ENCODE data around the gene GALNT2. TPM values are rescaled to one million over a fixed set of nuclear protein-coding genes. Genes with fewer than 3 reads are reported as not detected.

Gene GALNT2
- total and polyA plus RNA-seq, 12 donors = 9.7 to 35.1 (median 25.8) TPM

DNA sequence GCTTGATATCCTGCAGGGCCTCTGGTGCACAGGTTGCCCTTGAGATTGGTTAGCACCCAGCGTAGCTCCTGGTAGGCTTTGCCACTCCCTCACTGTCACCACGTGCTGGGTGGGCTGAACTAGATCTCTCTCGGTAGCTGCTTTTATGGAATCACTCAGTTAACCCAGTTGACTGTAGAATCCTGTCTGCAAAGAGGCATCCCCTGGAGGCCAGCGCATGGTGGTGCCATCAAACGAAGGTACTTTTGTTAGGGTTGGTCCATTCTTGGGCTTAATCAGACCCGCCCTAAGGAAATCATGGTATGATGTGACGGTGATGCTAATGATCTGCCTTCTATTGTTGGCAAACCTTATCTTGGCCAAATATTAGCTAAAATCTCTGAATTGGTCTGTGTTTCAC is 153.4 kb downstream of the GALNT2 start:
- no peak overlapping the region for H3K4me3 ChIP-seq
- WGBS, 2 donors = 90 to 96% methylated on average over 7 of the region's 7 CpGs
- peak overlapping the region in 1 of 10 donors; percentile 69 for H3K27ac ChIP-seq
- H3K36me3 ChIP-seq = no peaks in the 10 kb centered on the region
- no peak for DNase-seq
- TF ChIP-seq, protein P1, sequence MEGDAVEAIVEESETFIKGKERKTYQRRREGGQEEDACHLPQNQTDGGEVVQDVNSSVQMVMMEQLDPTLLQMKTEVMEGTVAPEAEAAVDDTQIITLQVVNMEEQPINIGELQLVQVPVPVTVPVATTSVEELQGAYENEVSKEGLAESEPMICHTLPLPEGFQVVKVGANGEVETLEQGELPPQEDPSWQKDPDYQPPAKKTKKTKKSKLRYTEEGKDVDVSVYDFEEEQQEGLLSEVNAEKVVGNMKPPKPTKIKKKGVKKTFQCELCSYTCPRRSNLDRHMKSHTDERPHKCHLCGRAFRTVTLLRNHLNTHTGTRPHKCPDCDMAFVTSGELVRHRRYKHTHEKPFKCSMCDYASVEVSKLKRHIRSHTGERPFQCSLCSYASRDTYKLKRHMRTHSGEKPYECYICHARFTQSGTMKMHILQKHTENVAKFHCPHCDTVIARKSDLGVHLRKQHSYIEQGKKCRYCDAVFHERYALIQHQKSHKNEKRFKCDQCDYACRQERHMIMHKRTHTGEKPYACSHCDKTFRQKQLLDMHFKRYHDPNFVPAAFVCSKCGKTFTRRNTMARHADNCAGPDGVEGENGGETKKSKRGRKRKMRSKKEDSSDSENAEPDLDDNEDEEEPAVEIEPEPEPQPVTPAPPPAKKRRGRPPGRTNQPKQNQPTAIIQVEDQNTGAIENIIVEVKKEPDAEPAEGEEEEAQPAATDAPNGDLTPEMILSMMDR (IDR thresholded peaks at IDR 0.05) = no peak
- H3K27me3 ChIP-seq = no peaks in the 10 kb centered on the region
- no peaks in the 10 kb centered on the region for H3K9me3 ChIP-seq
- intact Hi-C loops (cut with DNase I) = loop anchor here in 1 of 10 donors (5.0 kb wide), 1 partner anchor 153 kb away; the partner anchor contains the start of gene GALNT2
- no peak for ATAC-seq
- peaks cover under 1 to 45% (median 17%) of the 10 kb centered on the region in 9 donors for H3K4me1 ChIP-seq

DNA sequence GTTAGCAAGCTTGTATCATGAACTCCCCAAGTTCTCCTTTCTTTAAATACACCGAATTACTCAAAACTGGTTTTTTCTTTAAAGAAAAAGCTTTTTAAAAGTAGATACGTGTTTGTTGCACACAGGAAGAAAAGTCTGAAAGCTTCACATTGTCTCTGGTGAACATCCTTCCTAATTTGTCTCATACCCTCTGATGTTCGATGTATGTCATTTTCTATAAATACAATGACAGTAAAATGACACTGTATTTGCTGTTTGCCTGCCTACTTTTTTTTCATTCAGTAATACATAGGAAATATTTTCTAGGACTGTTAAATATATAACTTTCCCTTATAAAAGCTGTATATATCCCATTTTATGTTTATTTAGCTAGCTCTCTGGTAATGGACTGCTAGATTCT is 153.9 kb downstream of the GALNT2 start:
- Histone ChIP-seq H3K36me3 (no peaks in the 10 kb centered on the region), H3K27me3 (no peaks in the 10 kb centered on the region), H3K27ac (peak overlapping the region in 1 of 10 donors; percentile 69), H3K4me1 (peaks cover 0 to 41% (median 12%) of the 10 kb centered on the region in 9 donors), H3K4me3 (no peak overlapping the region), H3K9me3 (no peaks in the 10 kb centered on the region)
- intact Hi-C loops (cut with DNase I) = loop anchor here in 1 of 10 donors (5.0 kb wide), 1 partner anchor 154 kb away; the partner anchor contains the start of gene GALNT2
- ATAC-seq (no peak), DNase-seq (no peak)
- WGBS, 2 donors = 75 to 79% methylated on average over 3 of the region's 3 CpGs
- TF ChIP-seq, protein P1 (IDR thresholded peaks at IDR 0.05) = no peak

DNA sequence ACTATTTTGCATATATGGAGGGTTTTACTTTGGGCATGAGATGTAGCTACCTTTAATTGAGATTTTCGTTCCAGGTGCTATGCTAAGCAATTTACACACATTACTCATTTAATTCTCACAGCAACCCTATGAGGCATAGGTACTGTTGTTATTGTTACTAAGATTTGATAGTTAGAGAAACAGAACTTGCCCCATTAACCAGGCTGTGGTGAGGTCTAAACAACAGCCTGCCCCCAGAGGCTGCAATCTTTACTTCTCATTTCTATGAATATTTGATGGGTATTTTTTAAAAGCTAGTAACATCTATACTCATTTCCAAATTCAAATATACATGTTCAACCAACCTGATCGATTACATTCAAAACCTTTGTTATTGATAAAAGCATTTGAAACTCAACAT is 155.6 kb downstream of the GALNT2 start:
- WGBS, 2 donors = 91 to 96% methylated on average over 2 of the region's 2 CpGs
- Histone ChIP-seq H3K9me3 (no peaks in the 10 kb centered on the region), H3K36me3 (no peaks in the 10 kb centered on the region), H3K27me3 (no peaks in the 10 kb centered on the region), H3K4me1 (peaks cover 0 to 43% (median 12%) of the 10 kb centered on the region in 9 donors), H3K4me3 (peak overlapping the region in 2 of 10 donors; percentile 1 to 13), H3K27ac (peak overlapping the region in 5 of 10 donors; percentile 18 to 69 (median 39))
- intact Hi-C loops (cut with DNase I) = loop anchor here in 1 of 10 donors (5.0 kb wide), 1 partner anchor 155 kb away; the partner anchor contains the start of gene GALNT2
- TF ChIP-seq, protein P1 (IDR thresholded peaks at IDR 0.05) = peak in 1 of 9 donors; percentile 17
- ATAC-seq (peak in 2 of 8 donors; percentile 28 to 40), DNase-seq (no peak)

DNA sequence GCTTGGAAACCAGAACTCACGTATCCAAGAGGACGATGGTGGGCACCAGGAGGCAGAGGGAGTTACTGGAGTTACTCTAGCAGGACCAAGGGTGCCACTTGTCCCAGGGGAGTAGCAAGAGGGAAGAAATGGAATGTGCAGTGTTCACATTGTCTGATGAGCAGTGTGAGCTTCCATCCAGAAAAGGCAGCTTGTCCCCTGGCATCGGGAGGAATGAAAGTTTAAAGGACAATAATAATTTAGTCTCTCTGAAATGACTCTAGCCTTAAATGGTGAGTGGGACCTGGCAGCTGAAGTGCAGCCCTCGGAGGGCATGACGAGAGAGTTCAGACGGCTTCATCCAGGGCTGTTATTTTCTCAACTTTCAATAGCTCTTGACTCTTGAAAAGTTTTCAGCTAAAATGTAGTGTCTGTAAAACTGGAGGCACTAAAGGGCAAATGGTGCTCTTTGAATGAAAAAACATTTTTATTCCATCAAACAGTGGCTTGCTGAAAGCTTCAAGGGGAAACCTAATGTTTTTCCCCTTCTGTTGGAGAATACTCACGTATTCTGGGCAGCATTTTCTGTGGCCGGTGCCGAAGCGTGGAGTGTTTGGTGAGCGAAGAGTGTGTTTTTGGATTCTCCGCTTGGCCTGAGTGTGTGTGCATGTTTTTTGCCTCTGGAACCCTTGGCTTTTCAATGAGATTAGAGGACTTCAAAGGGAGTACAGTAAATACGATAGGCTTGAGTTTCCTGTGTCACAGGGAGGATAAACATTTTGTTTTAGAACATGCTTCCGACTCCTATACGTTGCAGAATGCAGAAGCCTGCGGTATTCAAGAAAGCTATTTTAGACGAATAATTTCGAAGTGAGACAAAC is 157.3 kb downstream of the GALNT2 start:
- Histone ChIP-seq H3K4me3 (no peak overlapping the region), H3K9me3 (no peaks in the 10 kb centered on the region), H3K27ac (peak overlapping the region in 4 of 10 donors; percentile 17 to 53 (median 34)), H3K36me3 (no peaks in the 10 kb centered on the region), H3K27me3 (no peaks in the 10 kb centered on the region), H3K4me1 (peaks cover 0 to 45% (median 12%) of the 10 kb centered on the region in 9 donors)
- TF ChIP-seq, protein P1 (IDR thresholded peaks at IDR 0.05) = no peak
- intact Hi-C loops (cut with DNase I) = loop anchor here in 1 of 10 donors (5.0 kb wide), 1 partner anchor 157 kb away; the partner anchor contains the start of gene GALNT2
- WGBS, 2 donors = 89 to 90% methylated on average over 18 of the region's 18 CpGs
- ATAC-seq = no peak
- no peak for DNase-seq

All from heart right ventricle (tissue), 16 donors.